ENCODE measurements around the gene RHOA.
"Not testable (repeated sequence)": the region's sequence is repeated elsewhere in the genome, so short reads cannot be mapped to it uniquely, and the experiment has no call there.

The RHOA gene

GRCh38 chr3:49410846-49411534 is 786 bp downstream of the RHOA start:
- peak; percentile 43 for DNase-seq

DNA sequence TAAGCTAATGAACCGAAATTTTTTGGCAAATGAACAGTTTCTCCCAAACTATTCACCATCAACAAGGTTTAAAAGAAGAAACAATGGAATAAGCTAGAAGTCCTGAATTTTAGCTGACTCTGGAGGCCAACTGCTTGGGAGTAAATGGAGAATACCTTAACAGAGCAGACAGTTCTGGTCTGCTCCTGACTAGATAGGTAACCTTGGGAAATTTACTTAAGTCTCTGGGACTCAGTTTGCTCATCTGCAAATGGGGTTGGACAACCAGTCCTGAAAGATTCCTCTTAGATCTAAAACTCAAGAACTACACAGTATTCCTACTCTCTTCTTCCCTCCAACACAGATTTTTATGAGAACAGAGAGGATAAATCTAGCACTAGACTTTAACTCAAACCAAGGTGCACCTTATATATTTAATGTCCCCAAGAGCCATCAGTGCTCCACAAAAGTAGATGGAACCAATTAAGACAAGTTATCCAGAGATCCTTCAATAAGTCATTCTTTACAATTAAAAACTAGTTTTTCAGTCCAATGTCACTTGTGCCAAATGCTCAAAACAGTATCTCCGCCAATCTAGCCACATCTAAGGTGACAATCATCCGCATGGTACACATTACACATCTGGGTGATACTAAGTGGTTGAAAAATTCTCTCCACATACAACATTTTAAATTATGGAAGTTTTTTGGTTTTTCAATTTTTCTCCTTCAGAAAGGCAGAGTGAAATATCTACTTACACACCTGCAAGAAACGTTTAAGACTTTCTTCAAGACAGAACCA is 1.5 kb downstream of the RHOA start:
- DNase-seq = no peak

DNA sequence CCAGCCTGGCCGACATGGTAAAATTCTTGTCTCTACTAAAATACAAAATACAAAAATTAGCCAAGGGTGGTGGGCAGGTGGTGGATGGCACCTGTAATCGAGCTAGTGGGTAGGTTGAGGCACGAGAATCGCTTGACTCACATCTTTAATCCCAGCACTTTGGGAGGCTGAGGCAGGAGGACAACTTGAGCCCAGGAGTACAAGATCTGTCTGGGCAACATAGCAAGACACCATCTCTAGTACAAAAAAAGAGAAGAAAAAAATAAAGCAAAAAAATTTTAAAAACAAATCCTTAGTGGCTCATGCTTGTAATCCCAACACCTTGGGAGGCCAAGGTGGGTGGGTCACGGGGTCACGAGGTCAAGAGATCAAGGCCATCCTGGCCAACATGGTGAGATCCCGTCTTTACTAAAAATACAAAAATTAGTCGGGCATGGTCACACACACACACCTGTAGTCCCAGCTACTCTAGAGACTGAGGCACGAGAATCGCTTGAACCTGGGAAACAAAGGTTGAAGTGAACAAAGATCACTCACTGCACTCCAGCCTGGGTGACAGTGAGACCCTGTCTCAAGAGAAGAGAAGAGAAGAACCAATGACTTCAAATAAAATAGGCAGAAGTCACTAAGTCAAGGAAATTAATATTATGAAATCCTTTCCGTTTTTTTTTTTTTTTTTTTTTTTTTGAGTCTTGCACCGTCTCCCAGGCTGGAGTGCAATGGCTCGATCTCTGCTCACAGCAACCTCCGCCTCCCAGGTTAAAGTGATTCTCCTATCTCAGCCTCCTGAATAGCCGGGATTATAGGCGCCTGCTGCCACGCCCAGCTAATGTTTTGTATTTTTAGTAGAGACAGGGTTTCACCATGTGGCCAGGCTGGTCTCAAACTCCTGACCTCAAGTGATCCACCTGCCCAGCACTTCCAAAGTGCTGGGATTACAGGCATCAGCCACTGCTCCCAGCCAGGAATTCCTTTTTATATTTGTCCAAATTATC is 4.9 kb downstream of the RHOA start:
- no peak for DNase-seq

- DNase-seq = not testable (repeated sequence)
Observed at GRCh38 chr3:49405570-49405969, 6.2 kb downstream of the RHOA start.

DNA sequence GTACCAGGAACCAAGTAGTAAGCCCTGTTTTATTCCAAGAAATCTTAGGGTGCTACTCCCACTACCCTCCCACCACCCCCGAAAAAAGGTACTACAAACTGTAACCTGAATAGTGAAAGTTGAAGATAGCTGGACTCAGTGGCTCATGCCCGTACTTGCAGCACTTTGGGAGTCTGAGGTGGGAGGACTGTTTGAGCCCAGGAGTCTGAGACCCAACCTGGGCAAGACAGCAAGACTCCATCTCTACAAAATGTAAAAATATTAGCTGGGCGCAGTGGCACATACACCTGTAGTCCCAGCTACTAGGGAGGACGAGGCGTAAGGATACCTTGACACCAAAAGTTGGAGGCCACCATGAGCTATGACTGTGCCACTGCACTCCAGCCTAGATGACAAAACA is 7.9 kb downstream of the RHOA start:
- DNase-seq = no peak

- no peak for DNase-seq
Observed at GRCh38 chr3:49401766-49402165, 10.0 kb downstream of the RHOA start.

GRCh38 chr3:49399461-49399860 is 12.3 kb downstream of the RHOA start:
- DNase-seq = no peak

DNA sequence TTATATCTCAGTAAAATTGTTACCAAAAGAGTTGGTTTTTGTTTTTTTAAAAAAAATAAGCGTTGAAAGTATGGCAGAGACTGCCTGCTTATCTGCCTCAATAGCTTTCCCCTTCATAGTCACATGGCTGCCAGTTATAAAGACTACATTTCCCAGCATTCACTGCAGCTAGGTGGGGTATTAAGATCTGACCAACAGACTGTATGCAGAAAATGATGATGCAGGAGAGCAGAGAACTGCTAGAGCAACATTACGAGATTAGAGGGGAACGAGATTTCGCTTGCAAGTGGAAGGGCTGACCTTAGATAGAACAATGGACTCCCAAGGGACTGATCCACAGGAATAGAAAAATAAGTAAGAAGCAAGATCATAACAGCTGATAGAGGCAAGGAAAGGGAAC is 14.3 kb downstream of the RHOA start:
- peak; percentile 27 for DNase-seq

DNA sequence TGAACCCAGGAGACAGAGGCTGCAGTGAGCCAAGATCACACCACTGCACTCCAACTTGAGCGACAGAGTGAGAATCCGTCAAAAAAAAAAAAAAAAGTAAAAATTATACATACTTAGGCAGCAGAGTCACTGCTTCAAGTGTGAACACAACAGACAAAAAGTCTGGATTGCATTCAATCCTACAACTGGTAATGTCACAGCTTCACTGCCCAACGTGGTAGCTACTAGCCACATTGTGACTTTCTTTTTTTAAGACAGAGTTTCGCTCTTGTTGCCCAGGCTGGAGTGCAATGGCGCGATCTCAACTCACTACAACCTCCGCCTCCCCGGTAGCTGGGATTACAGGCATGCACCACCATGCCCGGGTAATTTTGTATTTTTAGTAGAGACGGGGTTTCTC is 20.5 kb downstream of the RHOA start:
- DNase-seq = not testable (repeated sequence)

DNA sequence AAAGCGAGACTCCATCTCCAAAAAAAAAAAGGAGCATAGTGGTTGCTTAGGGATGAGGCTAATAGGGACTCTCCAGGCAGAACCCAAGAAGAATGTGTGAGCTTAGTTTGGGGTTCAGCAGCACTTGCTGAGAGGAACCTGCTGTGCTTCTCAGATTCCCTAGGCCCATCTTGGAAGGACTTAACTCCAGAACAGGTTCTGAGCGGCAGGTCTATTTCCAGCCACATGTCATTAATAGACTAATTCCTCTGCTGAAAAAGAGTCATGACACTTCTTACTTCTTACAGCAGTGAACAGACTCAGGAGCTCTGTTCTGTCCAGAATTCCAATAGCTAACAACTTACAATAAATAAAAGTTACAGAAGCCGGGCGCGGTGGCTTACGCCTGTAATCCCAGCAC is 22.5 kb downstream of the RHOA start:
- no peak for DNase-seq

- no peak for DNase-seq
Observed at GRCh38 chr3:49388289-49388820, 23.4 kb downstream of the RHOA start.

GRCh38 chr3:49387721-49388120 is 24.1 kb downstream of the RHOA start:
- DNase-seq = no peak

DNA sequence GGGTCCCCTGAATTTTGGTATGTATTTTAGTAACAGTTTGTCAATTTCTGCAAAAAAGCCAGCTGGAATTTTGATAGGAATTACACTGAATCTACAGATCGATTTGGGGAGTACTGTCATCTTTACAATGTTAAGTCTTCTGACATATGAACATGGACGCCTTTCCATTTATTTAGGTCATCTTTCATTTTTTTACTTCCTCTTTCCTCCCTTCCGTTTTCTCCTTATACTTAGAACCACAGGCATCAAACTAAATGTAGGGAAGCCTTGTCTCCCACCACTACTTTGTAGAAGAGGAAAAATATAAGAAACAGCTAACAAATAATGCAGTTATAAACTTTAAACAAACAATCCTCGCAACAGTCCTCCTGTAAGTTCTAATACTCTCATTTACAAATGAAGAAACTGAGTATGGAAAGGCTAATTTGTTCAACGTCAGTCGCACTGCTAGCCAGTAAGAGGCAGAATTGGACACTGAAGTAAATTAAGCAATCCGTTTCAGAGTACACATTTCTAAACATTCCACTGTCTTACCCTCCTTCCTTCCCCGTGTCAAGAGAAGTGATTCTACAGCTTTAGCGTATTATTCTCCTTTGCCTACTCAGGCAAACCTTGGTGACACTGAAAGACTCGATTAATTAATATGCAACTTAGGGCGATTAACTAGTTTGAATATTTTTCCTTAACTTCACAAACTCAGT is 25.6 kb downstream of the RHOA start:
- no peak for DNase-seq

DNA sequence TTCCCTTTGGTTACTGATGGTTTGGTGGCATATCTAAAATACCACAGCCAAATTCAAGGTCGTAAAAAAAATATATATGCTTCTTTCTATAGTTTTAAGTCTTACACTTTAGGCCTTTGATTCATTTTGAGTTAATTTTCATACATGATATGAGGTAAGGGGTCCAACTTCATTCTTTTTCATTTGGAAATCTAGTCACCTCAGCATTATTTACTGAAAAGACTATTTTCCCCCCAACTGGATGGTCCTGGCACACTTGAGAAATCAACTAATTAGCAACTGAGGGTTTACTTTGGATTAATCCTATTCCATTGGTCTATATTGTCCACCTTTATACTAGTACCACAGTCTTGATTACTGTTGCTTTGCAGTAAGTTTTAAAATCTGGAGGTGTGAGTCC is 26.2 kb downstream of the RHOA start:
- no peak for DNase-seq

DNA sequence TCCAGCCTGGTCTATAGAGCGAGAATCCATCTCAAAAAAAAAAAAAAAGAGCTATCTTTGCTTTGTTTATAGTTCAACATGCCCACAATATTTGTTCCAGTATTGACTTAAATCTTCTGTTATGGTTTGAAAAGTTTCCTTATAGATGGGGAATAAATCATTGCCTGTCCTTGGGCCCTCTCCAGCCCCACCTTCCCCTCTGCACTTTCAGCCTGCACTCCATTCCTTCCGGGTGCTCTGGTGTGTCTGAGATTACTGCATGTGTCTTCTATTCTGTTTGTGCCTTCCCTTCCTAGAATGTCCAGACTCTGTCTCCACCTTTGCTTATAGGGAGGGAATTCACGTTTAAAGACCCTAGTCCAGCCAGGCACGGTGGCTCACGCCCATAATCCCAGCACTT is 28.4 kb downstream of the RHOA start:
- no peak for DNase-seq

DNA sequence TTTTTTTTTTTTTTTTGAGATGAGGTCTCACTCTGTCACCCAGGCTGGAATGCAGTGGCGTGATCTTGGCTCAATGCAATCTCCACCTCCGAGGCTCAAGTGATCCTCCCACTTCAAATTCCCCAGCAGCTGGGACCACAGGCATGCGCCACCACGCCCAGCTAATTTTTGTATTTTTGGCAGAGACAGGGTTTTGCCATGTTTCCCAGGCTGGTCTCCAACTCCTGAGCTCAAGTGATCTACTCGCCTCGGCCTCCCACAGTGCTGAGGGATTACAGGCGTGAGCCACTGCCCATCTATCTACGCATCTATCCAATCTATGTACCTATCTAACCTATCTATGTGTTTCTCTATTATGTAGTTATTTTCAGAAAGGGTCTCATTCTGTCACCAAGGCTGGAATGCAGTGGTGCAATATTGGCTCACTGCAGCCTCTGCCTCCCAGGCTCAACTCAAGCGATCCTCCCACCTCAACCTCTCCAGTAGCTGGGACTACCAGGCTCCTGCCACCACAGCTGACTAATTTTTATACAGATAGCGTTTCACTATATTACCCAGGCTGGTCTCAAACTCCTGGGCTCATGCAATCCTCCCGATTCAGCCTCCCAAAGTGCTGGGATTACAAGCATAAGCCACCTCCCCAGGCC is 33.4 kb downstream of the RHOA start:
- DNase-seq = no peak

- DNase-seq = no peak
Observed at GRCh38 chr3:49377483-49377882, 34.3 kb downstream of the RHOA start.

- no peak for DNase-seq
Observed at GRCh38 chr3:49371946-49372345, 39.8 kb downstream of the RHOA start.

DNA sequence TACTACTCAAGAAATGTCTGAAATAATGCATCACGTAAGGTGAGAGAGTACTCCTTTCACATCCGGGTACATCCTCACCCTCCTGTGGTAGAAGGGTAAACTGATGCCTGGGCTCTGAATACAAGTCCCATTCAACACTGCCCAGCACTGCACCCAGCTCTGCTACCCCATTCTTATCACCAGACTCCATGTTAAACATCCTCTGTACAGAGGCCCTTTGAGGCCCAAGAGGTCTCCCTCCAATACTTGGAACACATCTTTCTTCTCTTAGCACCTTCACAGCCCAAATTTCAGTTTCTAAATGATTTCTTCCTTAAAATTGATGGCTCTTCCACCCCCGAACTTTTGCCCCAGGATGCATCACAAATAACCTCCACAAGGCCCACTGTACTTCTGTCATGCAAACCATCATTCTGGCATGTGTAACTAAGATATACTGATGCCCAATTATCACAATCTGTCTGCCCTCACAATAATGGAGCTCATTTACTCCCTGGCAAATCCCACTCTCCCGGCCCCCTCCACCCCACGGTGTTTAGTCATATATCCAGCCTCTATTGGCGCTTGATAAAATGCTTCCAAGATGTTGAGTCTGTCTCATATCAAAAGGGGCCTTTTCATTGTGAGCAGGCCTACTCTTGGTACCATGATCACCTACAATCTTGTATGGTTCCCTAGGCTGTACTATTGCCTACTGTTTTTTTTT is 41.0 kb downstream of the RHOA start:
- DNase-seq = no peak

DNA sequence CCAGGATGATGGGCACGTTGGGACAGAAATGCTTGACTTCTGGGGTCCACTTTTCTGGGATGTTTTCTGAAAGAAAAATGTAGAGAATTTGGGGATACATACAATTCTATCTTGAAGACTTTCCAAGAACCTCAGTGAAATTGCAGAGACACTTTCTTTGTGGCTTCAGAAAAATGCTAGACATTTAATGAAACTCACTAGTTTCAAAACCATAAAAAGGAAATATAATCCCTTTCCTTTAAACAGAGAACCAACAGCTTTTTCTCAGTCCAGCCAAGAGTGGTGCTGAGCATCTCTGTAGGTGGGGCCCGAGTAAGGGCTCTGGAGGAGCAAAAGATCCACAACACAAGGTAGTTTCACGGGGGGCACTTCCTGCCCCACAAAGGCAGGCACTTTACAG is 49.2 kb downstream of the RHOA start:
- DNase-seq = no peak

DNA sequence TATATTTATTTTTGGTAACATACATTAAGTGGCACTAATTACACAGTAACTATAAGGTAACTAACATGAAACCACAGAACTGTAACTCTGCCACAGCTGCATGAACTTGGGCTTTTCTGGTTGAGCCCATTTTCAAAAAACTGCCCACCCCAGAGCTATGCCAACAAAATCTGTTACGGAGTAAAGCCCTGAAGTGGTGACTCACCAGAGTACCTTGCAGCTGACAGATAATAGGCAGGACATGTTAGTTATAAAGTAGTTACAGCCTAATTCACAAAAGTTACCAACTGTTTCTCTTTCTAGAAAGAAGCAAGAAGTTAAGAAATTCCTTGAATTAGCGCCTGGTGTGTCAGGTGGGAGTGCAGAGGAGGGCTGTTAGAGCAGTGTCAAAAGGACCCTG is 52.2 kb downstream of the RHOA start:
- no peak for DNase-seq
